D721Med (cell line): ENCODE data around the gene GLCCI1.

Experiments
- DNase-seq: peaks from one replicate; pipeline ENCODE4 v3.0.0; 2011; ENCODE audit warnings: low spot score; ENCODE audit not compliant: insufficient read length
- FAIRE-seq: peaks from 2 replicates; lab custom pipeline; 2011; peaks lifted over from hg19 to GRCh38; lab: Jason Lieb, UNC
- TF ChIP-seq, protein P1 (sequence below): IDR thresholded peaks from 2 replicates; pipeline ENCODE4 v1.5.1; 2012; ENCODE audit warnings: mild to moderate bottlenecking, control low read depth; ENCODE audit not compliant: insufficient read depth; ENCODE audit errors: missing control alignments

Gene GLCCI1

DNA sequence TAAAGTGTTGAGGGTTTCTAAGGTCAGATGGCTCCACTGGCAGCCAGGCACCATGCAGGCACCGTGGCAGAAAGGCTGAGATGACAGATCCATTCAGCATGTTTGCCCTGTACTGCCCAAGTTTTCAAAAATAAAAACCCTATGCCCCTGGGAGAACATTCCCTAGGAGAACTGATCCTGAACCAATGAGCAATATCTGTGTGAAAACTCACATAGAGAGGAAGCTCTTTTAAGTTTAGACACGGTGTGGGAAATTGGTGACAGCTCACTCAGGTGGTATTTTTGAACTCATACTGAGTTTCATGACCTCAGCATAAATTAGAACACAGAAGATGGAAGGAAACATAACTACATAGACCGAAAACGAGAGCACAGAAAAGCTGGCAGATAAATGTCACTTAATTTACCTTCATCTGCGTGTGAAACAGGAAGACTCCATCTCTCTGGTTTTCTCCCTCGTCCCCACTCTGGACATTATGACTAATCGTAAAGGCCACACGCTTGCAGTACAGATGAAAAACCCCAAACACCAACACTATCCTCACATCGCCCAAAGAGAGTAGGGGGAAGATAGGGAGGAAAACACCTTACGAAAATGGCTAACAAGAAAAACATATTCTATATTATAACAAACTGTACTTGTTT lies 165.6 kb downstream of the GLCCI1 start:
- TF ChIP-seq, protein P1, sequence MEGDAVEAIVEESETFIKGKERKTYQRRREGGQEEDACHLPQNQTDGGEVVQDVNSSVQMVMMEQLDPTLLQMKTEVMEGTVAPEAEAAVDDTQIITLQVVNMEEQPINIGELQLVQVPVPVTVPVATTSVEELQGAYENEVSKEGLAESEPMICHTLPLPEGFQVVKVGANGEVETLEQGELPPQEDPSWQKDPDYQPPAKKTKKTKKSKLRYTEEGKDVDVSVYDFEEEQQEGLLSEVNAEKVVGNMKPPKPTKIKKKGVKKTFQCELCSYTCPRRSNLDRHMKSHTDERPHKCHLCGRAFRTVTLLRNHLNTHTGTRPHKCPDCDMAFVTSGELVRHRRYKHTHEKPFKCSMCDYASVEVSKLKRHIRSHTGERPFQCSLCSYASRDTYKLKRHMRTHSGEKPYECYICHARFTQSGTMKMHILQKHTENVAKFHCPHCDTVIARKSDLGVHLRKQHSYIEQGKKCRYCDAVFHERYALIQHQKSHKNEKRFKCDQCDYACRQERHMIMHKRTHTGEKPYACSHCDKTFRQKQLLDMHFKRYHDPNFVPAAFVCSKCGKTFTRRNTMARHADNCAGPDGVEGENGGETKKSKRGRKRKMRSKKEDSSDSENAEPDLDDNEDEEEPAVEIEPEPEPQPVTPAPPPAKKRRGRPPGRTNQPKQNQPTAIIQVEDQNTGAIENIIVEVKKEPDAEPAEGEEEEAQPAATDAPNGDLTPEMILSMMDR, result no peak
- no peak for DNase-seq
- FAIRE-seq, result no peak

DNA sequence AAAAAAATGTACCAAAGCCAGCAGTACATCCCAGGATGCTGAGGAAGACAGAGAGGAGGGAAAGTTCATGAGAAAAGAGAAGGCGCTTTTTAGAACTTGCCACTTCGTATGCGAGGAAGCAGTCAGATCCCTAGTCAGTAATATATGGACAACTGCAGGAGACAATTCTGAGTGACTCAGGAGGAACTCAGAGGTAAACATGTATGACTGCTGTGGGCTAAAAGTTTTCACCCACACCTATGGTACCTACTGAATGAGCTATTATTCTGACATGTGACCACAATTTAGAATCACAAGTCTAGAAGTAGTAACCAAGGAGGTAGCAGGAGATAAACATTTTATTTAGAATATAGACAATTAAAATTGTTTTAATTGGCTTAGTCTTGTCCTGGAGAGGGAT lies 166.8 kb downstream of the GLCCI1 start:
- TF ChIP-seq, protein P1, result no peak
- FAIRE-seq (no peak), DNase-seq (no peak)

DNA sequence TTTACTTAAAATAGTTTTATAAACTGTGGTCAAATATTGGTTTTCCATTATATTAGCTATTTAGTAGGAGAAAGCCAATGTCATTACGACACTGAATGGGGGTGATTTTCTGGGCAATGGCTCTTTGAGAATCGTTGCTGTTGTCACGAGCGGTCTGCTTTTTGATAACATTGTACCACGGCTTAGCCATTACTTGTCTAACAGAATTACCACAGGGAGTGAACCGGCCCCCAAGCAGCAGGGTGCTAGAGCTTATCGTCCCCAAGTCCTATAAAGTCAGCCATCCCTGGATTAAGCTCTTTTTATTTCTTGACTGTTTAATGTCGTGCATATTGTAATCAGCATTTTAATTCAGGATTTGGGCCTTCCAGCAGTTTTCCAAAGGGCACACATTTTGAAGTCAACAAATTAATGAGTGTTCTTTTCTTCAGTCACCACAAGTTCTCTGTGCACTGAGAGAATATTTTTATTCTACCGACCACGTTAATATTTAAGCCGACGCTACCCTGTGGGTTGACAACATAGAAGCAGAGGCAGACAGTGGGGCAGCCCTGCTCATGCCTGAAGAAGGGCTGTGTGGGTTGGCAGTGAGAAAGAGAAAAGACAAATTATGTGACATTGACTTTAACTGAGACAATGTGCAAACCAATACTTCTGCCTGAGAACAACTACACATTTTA lies 167.6 kb downstream of the GLCCI1 start:
- FAIRE-seq, result no peak
- TF ChIP-seq, protein P1, result no peak
- DNase-seq, result no peak
